HS-5 (cell line): Measurements from ENCODE around the gene IGFBP4.

Source experiments
- DNase-seq: peaks from one replicate; pipeline ENCODE4 v3.0.0-alpha.2; 2012; ENCODE audit warnings: low read depth

The IGFBP4 gene

GRCh38 chr17:40456396-40456951 is 13.2 kb downstream of the IGFBP4 start:
- DNase-seq: no peak

DNA sequence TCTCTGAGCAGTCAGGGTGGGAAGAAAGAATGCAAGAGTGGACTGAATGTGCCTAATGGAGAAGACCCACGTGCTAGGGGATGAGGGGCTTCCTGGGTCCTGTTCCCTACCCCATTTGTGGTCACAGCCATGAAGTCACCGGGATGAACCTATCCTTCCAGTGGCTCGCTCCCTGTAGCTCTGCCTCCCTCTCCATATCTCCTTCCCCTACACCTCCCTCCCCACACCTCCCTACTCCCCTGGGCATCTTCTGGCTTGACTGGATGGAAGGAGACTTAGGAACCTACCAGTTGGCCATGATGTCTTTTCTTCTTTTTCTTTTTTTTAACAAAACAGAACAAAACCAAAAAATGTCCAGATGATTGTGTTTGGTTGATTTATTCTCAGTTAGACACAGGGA is 14.1 kb downstream of the IGFBP4 start:
- no peak for DNase-seq

GRCh38 chr17:40457964-40458791 is 14.9 kb downstream of the IGFBP4 start:
- no peak for DNase-seq

DNA sequence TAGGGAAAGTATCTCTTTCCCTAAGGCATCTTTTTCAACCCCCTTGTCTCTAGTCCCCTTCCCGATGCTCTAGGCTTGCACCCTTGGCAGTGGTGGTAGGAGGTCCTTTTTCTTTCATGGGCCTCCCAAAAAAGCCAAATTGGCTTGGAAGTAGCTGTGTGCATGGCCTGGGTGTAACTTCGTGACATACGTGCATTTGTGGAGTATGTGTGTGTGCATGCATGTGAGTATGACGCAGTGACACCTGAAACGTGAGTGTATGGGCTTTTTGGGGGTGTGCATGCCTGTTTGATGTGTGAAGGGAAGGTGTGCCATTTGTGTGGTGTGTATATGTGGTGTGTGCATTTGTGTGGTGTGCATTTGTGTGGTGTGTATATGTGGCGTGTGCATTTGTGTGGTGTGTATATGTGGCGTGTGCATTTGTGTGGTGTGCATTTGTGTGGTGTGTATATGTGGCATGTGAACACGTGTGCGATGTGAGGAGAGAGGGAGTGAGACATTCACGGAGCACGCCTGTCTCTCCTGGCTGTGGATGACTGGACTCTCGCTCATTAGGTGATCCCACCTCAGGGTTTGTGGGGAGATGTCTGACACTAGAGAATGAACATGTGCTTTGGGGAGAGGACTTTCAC is 15.7 kb downstream of the IGFBP4 start:
- DNase-seq: no peak

DNA sequence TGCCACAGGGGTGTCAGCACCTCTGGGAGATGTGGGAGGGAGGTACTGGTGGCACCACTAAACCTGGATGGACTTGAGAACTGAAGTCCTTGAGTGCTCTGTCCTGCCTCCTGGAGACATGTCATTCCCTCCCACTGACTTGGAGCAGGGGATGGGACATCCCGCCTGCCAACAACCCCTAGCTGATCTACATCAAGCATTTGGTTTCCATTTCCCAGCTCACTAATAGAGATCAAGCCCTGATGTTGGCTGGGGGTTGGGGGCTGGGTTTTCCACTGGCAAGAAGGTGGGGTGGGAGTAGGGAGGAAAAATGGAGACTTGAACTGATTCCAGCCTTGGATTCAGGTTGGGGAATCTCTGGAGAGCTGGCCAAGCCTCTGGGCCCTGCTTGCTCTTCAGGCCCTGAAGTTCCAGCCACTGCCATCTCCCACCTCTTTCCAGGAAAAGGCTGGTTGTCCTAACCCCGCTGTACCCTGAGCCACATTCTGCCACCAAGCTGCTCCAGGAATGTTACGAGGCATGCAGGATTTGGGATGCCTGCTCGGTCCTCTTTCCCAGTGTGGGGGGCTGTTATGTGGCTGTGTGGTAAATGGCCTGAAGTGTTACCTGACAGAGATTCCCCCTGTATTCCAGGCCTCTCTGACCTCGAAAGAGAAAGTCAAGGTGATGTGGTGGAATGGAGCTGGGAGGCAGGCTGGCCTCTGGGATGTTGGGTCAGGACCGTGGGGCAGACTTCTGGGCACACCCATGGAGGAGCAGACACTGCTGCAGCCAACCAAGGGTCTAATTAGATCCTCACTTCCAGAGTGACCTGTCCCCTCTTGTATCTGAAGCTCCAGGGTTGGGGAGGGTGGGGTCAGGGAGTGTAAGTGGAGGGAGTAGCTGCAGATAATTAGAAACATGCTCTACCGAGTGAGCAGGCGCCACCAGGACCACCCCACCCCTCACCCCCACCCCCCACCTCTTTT is 16.7 kb downstream of the IGFBP4 start:
- no peak for DNase-seq

GRCh38 chr17:40460604-40460967 is 17.3 kb downstream of the IGFBP4 start:
- DNase-seq: no peak

- DNase-seq: no peak
These were observed 17.9 kb downstream of the IGFBP4 start for GRCh38 chr17:40460968-40461731.

GRCh38 chr17:40461732-40462342 is 18.6 kb downstream of the IGFBP4 start:
- no peak for DNase-seq

DNA sequence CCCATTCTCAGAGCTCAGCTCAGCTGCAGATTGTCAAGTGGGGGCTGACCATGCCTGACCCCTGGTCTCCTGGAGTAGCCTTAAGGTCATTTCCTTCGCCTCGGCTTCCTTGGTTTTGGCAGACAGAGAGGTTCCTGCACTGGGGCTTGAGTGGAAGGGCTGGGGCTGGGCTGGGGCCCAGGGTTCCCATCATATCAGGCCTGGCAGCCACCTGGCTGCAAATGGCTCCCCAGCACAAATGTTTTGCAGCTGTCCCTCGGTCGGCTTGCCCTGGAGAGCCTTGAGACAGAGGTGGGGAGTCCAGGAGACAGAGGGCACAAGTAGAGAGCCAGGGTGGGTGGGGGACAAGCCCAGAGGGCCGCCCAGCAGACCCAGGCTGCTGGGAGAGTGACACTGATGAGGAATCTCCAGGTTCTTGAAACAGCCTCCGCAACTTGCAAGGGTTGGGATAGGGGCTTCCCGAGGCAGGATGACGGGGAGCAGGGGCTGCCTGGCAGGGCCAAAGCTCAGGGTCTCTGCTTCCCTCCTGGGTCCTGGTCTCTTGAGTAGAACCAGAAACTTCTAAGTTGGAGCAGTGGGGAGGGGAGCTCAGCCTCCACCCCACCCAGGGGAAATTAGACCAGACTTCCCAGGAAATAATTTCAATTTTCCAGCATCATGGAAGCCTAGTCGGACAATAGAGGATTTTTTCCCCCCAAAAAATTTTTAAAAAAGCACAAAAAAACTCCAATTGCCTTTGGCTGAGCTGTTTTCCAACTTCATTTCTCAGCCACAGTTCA is 19.3 kb downstream of the IGFBP4 start:
- no peak for DNase-seq

- DNase-seq: no peak
These were observed 19.9 kb downstream of the IGFBP4 start for GRCh38 chr17:40463122-40463550.

DNA sequence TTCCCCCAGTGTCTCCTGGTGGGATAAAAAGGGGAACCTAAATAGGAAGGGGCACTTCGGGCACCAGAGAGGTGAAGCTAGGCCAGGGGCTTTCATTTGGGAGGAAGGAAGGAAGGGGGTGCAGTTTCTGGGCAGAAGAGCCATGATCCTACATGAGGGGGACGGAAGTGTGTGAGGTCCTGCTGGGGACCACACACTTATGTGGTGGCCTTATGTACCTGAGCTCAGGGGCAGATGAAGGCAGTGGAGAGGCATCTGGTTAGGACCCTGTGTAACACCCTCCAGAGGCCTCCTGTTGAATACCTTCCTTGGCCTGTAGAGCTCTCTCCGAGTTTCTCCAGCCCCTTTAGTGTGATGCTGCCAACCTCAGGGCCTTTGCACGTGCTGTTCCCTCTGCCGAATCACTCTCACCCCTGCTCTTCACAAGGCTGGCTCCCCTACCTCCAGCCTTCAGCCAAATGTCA is 21.2 kb downstream of the IGFBP4 start:
- no peak for DNase-seq

DNA sequence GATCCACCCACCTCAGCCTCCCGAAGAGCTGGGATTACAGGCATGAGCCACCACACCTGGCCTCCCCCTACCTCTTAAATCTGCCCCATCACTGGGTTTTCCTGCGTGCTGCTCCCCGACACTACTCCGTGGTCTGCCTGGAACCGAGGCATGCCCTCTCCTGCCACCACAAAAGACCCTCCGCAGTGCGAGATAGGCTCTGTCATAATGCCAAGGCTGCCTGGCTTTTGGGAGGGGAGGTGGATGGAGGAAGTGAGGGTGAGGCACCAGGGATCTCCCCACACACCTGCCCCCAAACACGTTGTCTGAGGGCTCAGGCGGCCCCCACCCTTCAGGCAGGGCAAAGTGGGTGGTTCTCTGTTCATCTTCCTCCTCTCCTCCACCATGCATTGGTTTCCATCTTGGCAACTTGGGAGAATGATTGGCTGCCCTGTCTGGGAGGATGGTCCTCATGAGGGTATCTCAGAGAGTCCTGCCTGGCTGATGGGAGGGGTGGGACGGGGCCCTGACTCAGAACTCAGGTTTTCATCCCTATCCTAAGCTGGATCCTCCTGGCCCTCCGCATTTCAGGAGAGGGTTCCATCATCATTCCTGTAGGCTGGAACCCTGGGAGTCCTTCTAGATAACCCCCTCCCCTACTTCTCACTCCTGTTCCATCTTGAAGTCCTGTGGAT is 23.2 kb downstream of the IGFBP4 start:
- DNase-seq: no peak

GRCh38 chr17:40467281-40467867 is 24.1 kb downstream of the IGFBP4 start:
- DNase-seq: no peak

GRCh38 chr17:40468560-40468959 is 25.3 kb downstream of the IGFBP4 start:
- DNase-seq: no peak

GRCh38 chr17:40469805-40470675 is 26.8 kb downstream of the IGFBP4 start:
- no peak for DNase-seq

DNA sequence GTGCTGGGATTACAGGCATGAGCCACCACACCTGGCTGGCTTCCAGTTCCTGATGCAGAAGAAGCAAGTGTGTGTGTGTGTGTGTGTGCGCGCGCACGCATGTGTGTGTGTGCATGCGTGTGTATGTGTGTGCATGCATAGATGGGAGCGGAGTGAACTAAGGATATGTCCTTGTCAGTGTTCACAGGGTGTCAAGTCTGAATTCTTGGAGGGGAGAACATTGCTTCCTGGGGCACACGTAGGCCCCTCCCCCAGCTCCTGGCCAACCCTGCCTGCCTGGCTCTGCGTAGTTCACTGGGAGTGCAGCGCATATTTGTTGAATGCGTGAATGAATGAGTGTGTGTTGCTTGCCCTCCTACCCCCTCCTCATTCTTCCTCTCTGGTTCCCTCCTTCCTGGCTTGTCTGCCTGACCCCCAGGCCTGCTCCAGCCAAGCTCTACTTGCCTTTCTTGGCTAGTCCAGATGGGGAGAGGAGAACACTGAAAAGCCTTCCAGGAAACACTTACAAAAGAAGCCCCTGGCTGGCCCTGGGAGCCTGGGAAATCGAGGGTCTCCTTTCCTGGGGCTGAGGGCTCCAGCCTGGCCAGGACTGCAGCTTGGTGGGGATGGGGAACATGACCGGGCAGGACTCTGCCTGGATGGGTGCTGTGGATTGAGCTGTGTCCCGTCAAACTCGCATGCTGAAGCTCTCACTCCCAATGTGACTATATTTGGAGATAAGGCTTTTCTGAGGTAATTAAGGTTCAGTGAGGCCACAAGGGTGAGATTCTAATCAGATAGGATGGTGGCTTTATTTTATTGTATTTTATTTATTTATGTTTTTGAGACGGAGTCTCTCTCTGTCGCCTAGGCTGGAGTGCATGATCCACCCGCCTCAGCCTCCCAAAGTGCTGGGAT is 27.9 kb downstream of the IGFBP4 start:
- DNase-seq: no peak
